Measurements from ENCODE around the gene GPATCH1. TPM values are rescaled to one million over a fixed set of nuclear protein-coding genes. Genes with fewer than 3 reads are reported as not detected.

Gene GPATCH1
- total and polyA plus RNA-seq, 9 of the 15 experiments (the other 6 are each of a cell fraction or from before 2014, with no cell fraction given): 3.7 to 9.7 (median 7.7) TPM

GRCh38 chr19:33177417-33177979 lies 96.5 kb downstream of the GPATCH1 start (continued):
- TF ChIP-seq ARID4B (CRISPR knock-in tag; IDR thresholded peaks at IDR 0.05) (no peak), POLR3G (IDR thresholded peaks at IDR 0.05; ENCODE audit: extremely low read depth, insufficient read length, insufficient replicate concordance) (no peak), NCOA4 (IDR thresholded peaks at IDR 0.05; ENCODE audit: partially characterized antibody) (no peak), CXXC5 (CRISPR knock-in tag; IDR thresholded peaks at IDR 0.05) (peak; percentile 75), UBTF (IDR thresholded peaks at IDR 0.05; ENCODE audit: borderline replicate concordance in 1 of 2, low read depth in 2 of 2, low read length in 2 of 2) (no peak), JUNB (CRISPR knock-in tag; conservative IDR thresholded peaks at IDR 0.05) (no peak), MYC (IDR thresholded peaks at IDR 0.05; ENCODE audit: low read depth, low read length) (no peak), MYC (CRISPR knock-in tag; IDR thresholded peaks at IDR 0.05; ENCODE audit: borderline replicate concordance, low read depth) (0 out of 2 replicates have a peak, but pooled peaks have one; percentile 20), HDAC2 (IDR thresholded peaks at IDR 0.05) (0 out of 2 replicates have a peak, but pooled peaks have one; percentile 62), L3MBTL2 (IDR thresholded peaks at IDR 0.05) (peak; percentile 88), NUFIP1 (IDR thresholded peaks at IDR 0.05; ENCODE audit: partially characterized antibody) (no peak), FOXM1 (IDR thresholded peaks at IDR 0.05; ENCODE audit: low read depth) (no peak), FOXM1 (CRISPR knock-in tag; IDR thresholded peaks at IDR 0.05; ENCODE audit: low read depth) (no peak), MLLT1 (IDR thresholded peaks at IDR 0.05) (0 out of 4 replicates have a peak, but pooled peaks of 1 of the 2 experiments have one; percentile 13), TCFL5 (CRISPR knock-in tag; conservative IDR thresholded peaks at IDR 0.05) (no peak)
- TF ChIP-seq, protein P1, sequence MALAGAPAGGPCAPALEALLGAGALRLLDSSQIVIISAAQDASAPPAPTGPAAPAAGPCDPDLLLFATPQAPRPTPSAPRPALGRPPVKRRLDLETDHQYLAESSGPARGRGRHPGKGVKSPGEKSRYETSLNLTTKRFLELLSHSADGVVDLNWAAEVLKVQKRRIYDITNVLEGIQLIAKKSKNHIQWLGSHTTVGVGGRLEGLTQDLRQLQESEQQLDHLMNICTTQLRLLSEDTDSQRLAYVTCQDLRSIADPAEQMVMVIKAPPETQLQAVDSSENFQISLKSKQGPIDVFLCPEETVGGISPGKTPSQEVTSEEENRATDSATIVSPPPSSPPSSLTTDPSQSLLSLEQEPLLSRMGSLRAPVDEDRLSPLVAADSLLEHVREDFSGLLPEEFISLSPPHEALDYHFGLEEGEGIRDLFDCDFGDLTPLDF (CRISPR knock-in tag; IDR thresholded peaks at IDR 0.05): 0 out of 2 replicates have a peak, but pooled peaks have one; percentile 4
- TF ChIP-seq, protein P2, sequence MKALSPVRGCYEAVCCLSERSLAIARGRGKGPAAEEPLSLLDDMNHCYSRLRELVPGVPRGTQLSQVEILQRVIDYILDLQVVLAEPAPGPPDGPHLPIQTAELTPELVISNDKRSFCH (CRISPR knock-in tag; IDR thresholded peaks at IDR 0.05): no peak
- TF ChIP-seq, protein P2 (tag; IDR thresholded peaks at IDR 0.05): 0 out of 2 replicates have a peak, but pooled peaks have one; percentile 34

Measured in K562 (cell line).